Right lung (tissue), 5 donors: ENCODE data around the gene DCBLD2. TPM values are rescaled to one million over a fixed set of nuclear protein-coding genes. Genes with fewer than 3 reads are reported as not detected.
A peak's percentile ranks its signal among the peaks of the same experiment; 100 is the strongest.
"Not testable (repeated sequence)": the region's sequence is repeated elsewhere in the genome, so short reads cannot be mapped to it uniquely, and the experiment has no call there.

ENCODE experiments used
- DNase-seq, 2 donors: peaks; one replicate each; pipeline ENCODE4 v3.0.0-alpha.2; 2013
- polyA plus RNA-seq, 5 donors: library from polyadenylated mRNA; unstranded; fragments of 120-200 nt; gene quantifications; one replicate each; pipeline versions ENCODE4 v1.2.1 to v1.2.3, GENCODE V29; 2013; ENCODE audit warnings: inconsistent platforms in 1 of 5, low replicate concordance in 1 of 5; ENCODE audit not compliant: insufficient read length in 5 of 5, insufficient read depth in 1 of 5

Gene DCBLD2
- polyA plus RNA-seq, 5 donors: 45.2 to 90.3 (median 74.8) TPM

DNA sequence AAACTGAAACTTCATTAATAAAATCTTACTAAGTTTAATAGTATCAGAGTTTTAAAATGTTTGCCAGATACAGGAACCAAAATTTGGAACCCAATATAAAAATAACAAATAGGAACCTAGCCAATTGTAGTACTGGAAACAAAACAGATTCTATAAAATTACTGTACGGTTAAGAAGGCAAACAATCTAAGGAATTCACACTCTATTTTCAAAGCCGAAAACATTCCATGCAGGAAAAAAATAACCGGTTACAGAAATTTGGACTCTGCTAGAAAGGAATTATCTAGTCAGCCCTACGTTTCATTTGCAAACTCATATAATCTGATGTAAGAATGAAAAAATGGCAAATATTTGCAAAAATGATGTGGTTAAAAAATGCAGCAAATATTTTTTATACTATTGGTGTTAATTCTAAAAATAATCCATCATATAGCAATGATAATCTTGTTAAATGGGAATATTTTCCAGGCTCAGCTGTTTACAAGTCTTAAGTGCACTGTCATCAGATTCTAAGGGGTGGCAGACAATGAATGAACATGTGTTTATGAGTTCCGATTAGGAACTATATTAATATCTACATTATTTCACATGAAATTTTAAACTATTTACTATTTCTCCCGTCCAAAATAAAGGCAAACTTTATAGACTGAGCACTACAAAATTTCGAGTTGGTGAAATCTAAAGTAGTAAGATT is 58.1 kb downstream of the DCBLD2 start:
- DNase-seq: no peak

DNA sequence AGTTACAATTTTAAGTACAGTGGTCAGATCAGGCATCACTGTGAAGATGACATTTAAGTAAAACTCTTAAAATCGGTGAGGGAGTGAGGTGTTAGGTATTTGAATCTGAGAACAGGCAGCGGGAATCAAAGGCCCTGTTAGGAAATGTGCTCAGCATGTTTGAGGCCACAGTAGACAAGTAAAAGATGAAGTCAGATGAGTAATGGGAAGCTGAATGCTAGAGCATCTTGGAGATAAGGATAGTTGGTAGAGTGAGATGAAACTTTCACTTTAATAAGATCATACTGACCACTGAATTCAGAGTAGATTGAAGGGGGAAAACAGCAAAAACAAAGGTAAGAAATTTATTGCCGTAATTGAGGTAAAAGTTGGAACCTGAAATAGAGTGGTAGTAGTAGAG is 61.6 kb downstream of the DCBLD2 start:
- DNase-seq: no peak

DNA sequence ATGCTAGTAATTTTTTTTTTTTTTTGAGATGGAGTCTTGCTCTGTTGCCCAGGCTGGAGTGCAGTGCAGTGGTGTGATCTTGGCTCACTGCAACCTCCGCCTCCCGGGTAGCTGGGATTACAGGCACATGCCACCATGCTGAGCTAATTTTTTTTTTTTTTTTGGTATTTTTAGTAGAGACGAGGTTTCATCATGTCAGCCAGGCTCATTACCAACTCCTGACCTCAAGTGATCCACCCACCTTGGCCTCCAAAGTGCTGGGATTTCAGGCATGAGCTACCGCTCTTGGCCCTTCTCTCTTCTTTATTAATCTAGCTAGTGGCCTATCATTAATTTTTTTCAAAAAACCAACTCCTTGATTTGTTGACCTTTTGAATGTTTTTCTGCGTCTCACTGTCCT is 70.4 kb downstream of the DCBLD2 start:
- DNase-seq: not testable (repeated sequence)

DNA sequence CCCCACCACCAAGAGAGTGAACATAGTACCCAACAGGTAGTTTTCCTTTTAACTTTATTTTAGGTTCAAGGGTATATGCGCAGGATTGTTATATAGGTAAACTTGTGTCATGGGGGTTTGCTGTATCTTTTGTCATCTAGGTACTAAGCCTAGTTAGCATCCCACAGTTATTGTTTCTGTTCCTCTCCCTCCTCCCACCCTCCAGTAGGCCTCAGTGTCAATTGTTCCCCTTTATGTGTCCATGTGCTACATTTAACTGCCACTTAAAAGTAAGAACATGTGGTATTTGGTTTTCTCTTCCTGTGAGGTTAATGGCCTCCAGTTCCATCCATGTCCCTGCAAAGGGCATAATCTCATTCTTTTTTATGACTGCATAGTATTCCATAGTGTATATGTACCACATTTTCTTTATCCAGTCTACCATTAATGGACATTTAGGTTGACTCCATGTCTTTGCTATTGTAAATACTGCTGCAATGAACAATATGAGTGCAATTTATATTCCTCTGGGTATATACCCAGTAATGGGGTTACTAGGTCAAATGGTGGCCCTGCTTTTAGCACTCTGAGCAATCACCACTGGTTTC is 72.2 kb downstream of the DCBLD2 start:
- DNase-seq: no peak

DNA sequence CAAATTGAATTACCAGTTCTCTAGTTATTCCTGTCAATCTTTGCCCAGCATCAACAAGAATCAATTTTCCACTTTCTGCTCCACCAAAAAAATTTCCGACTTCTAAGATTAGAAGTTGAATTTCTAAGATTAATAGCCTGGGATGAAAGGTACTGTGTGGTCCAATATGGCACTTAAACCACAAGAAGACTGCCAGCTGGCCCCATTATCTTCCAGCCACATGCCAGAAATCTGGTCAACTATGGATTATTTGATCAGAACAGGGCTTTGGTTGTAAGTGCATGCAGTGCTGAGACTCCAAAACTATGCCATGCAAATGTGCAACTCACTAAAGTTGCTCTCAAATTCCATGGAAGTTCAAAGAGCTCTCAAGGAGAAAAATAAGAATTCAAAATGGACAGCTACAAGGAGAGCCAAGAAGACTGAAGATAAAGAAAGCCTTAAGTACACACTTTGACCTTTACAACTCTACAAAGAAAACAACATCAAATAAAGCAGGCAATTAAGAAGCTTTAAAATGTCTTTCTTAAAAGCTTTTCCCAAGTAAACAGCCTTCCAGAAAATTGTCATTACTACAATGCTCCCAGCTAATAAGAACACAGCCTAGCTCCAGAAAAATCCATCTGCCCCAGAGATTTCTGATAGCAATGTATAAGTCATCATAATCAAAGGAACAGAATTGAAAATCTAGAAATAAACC is 74.1 kb downstream of the DCBLD2 start:
- DNase-seq: no peak

DNA sequence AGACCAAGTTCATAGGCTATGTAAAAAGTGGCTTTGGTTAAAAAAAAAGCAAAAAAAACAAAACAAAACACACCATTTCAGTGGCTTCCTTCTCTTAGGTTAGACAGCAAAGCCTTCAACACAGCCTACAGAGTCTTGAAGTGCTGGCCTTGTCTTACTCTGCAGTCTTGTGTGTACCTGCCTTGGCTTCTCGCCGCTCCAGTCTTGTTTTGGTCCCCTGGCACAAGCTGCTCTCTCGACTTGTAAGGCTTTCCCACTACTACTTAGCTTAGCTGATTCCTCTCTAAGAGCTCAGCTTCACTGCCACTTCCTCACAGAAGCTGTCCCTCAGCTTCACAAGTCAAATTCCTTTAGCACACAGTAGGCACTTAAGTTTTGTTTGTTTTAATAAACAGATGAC is 75.4 kb downstream of the DCBLD2 start:
- DNase-seq: no peak

DNA sequence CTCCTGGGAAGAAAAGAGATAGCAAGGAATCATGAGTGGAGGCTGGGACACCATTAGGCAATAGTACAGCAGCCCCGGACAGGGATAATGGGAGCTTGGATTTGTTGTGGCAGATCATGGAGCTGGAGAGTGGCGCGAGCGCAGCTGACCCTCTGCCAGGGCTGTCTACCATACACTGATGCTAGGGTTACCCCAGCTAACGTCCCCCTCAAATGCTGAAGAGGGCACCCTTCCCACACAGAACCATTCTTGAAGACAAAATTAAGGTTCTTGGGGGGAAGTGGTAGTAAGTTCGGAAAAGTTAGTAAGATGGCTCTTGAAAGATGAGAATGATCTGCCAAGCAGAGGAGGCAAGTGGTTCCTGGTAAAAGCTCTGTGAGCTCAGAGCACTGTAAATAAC is 77.2 kb downstream of the DCBLD2 start:
- no peak for DNase-seq

DNA sequence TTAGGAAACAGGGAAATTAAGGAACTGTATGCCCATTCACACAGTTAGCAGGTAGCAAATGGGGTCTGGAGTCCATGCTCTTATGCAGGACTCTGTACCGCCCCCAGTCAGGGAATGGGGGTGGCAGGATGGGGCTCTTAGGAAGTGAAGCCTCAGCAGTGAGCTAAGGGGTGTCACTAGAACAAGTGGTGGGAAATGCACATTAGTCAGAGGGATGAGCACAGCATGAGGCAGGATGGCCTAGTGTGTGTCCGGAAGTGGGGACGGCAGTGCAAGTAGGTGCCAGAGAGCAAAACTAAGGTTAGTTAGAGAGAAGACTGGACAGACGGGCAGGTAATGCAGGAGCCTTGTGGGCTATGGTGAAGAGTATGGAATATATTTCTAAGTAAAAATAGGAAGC is 77.7 kb downstream of the DCBLD2 start:
- DNase-seq: no peak

DNA sequence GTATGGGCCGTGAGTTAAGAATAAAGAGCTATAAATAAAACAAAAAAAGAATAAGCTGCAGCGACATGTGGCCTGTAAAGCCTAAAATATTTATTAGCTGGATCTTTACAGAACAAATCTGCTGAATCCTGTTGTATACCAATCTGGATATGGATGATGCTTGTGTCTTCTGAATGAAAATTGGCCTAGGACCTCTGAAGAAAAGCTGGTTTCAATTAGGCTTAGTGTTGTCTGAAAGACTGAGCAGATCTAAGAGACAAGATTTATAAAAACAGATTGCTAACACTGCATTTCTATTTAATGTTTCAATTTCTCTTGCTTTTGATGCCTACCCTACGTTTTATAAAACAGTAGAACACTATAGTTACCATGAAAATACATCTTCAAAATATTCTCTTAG is 80.4 kb downstream of the DCBLD2 start:
- no peak for DNase-seq

DNA sequence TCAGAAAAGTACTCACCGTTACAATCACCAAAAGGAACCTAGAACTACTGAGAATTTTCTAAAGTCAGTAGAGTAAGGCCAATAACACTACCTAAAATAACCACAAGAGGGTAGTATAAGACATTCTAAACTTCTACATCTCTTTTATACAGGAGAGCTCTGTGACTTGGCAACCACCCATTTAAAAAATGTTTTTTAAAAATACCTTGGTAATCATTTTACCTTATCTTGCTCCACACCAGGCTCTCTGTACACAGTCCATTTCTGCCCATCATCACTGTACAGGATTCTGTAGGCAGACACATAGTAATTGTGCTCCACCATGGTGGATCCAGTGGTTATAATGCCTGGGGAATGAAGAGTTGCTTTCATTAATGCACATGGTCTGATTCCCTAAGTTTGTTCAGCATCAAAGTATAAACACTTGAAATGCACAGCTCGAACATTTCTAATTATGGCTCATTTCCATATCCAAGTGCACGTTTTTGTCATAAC is 83.9 kb downstream of the DCBLD2 start:
- peak; percentile 34 to 55 for DNase-seq

DNA sequence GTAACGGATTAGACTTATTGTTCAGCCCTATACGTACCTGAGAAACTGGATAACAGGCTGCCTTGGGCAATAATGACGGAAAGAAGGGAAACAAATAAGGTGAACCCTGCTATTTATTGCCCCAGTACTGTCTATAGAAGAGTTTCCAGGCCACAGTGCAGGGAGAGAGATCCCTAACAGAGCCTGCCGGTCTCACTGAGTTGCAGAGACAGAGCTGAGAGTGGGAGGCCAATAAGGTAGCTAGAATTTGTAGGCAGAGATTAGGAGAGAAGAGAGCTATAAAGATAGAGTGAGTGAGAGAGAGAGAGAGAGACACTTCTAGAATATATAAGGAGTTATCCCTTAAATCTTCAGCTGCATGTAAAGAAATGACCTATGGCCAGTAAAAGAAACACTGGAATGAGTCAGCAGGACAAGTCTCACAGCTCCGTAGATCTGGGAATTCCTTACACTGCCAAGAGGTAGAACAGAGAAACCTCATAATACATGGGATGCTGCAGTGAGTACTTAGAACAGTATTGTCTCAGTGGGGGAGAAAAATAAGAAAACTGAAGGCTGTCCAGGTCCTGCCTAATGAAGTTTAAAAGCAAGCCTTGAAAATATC is 86.6 kb downstream of the DCBLD2 start:
- DNase-seq: no peak

DNA sequence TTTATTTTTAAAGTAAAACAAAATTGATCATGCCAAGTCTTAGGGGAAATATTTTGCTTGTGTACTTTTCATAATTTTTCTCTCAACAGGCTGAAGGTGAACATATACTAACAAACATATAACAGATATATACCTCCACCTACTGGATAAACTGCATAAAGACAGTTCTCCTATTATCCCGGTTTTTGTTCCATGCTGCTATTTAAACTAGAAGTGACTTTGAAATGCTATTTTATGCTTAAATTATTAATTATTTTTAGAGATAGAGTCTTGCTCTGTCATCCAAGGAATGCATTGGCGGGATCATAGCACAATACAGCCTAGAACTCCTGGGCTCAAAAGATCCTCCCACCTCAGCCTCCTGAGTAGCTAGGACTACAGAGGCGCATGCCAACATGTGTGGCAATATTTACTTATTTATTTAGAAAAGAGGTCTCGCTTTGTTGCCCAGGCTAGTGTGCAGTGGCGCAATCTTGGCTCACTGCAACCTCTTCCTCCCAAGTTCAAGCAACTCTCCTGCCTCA is 88.6 kb downstream of the DCBLD2 start:
- DNase-seq: no peak

DNA sequence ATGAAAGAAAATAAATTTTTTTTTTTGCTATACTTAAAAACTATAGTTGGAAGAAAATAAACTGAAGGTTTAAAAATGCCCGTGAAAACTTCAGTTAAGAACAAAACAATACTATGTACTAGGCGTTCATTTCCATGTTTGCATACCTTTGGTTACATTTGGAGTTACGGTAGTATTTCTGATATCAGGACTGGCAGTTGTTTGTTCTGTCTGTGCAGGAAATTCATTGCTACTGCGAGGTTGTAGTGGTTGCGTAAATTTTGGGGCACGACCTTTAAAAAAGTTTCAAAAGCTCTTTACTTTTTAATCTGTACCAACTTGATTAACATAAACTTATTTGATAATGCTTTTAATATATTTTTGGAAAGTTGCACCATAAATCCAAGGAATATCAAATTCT is 90.4 kb downstream of the DCBLD2 start:
- no peak for DNase-seq

DNA sequence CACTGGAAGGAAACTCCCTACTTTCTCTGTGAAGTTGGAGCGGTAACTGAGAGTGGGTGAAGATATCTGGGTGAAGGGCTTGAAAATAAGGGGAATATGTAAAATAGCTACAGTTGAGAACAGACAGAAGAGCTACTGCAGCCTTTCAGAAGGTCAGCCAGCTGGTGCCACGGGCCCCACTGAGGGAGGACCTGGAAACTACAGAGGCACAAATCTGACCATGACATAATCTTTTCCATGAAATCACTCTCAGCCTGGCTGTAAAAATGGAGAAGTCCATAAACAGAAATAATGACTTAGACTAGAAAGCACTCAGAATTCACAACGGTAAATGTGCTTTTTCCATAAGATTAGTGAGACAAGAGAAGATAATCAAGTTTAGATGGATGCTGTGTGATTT is 91.9 kb downstream of the DCBLD2 start:
- no peak for DNase-seq

DNA sequence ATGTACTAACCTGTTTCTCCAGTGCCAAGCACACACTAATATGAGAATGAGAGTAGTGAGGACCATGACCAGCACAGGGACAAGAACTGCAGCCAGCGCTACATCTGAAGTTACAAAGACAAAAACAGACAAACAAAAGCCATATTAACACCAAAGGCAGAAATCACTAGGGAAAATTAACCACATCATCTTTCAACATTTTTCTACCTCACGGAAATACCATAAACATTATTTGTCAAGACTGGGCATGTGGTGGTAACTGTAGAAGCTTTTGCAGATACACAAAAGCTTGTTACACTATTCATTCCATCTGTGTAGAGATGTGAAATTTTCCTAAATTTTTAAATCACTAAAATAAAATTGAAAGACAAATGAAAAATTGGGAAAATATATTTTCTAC is 93.4 kb downstream of the DCBLD2 start:
- DNase-seq: no peak

DNA sequence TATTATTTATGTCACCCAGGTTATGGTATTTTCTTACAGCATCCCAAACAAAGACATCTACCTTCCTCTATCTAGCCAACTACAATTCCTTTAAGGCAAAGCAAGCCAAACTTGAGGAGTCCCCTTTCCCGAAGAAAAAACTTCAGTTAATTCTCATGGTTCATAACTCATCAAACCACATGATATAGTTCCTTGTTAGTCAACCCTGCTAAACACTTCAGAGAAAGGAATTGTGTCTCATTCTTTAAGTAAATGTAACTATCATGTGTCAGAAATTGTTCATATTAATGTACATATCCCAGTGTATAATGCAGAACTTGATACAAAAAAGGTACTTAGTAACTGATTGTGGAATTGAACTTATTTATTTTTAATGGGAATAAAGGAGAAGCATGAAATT is 93.9 kb downstream of the DCBLD2 start:
- DNase-seq: no peak

DNA sequence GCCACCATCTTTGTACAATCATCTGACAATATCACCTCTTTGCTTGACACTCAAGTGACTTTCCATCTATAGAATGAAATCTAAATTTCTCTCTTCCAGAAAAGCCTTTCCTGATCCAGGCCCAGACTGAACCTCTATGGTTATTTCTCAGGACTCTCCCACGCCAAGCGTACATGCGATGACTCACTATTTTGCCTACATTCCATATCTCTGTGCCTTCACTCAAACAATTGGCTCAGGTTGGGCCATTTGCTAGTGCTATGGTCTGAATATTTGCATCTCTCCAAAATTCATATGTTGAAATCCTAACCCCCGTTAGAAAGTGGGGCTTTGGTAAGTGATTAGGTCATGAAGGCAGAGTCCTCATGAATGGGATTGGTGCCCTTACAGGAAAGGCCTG is 94.5 kb downstream of the DCBLD2 start:
- DNase-seq: no peak

DNA sequence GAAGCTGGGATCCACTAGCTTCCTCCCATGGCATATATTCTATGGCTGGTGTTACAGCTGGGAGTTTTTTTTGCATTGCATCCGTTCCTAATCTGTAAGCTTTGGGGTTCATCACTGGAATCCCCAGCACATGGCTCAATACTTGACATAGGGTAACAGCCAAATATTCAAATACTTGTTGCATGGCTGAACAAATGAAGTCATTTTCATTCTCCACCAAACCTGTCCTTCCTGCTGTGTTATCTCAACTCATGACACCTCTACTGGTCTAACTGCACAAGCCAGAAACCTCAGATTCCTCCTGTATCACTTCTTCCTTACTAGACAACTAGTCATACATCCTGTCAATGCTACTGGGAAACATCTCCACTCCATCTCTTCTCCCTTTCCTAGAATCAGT is 95.0 kb downstream of the DCBLD2 start:
- no peak for DNase-seq

DNA sequence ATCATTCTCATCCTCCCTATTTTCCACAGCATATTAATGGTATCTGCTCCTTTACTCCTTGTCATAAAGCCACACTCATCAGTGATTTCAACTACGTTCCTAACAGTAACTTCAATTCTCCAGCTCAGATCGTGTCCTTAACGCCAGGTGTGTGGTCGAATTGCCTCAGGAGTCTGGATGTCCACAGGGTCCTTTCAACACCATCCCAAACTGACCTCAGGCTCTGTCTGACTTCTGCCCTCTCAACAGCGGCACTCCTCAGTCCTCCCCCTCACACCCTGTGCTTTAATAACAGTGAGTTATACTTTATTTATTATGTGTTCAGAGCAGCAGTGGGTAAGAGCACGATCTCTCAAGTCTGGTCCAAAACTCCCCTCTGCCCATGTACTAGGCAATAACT is 95.9 kb downstream of the DCBLD2 start:
- no peak for DNase-seq

DNA sequence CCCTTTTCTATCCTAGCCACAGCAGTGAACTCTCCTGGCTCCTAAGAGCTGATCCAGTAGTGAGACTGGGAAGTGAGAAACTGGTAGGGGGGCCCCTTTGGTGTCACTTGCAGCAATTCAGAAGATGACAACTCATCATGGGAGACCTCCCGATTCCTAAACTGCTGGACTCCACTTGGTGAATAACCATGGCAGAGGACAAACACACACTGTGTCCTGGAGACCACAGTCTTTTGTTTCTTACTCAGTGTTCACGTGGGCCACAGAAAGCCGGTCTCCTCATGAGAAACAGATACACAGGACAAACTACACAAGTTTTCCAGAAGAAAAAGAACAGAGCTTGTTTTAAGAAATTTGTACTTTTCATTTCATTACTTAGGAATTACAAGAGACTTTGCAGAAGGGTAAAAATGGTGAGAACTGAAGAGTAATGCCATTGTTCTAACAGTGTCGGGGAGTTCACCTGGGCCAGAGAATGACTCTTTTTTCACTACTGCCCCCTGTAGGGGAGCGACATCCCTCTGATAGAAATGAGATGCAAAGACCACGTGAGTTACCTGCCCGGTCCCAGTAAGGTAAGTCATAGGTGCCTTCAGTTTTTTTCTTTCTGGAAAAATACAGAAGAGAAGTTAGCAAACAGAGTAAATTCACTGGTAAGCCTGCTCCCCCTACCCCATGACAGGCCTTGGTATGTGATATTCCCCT is 100.3 kb downstream of the DCBLD2 start:
- no peak for DNase-seq

DNA sequence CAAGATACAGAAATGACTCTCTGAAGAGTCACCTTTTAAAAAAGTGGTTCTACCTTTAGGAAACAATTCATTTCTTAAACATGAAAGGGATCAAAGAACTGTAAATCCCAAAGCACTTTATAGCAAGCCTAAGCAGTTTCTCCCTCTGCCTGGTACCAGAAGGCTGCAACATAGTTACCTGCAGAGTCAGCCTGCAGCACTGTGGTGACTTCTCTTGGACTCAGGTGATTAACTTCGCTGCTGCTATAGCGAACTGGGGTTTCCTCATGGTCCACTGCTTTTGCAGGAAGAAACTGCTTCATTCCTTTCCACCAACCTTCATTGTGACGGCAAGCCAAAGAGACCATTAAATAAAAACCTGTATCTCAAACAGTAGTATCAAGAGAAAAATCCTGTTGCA is 101.1 kb downstream of the DCBLD2 start:
- DNase-seq: no peak

DNA sequence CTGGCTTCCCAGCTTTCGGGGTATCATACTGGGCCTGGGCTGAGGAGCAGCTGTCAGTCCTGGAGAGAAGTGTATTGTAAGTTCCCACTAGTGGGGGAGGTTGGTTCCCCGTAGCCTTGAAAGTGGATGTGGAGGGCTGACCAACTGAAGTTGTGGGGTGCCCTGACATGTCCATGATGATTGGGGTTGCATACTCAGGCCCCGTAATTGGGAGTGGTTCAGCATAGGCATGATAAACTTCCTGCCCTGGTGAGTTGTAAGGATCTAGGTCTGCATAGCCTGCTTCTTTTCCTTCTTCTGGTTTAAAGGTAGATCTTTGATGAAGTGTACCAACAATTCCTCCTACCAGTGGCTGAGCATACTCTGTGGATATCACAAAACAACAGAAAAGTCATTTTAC is 102.0 kb downstream of the DCBLD2 start:
- DNase-seq: no peak
